HPDE6-E6E7 (cell line): Measurements from ENCODE around the gene MLLT1.

Source experiments
- DNase-seq: peaks from one replicate; pipeline ENCODE4 v3.0.0; 2011; ENCODE audit warnings: missing footprints; ENCODE audit errors: extremely low spot score

Gene MLLT1

GRCh38 chr19:6210721-6211600, 68.8 kb downstream of the MLLT1 start:
- no peak for DNase-seq

- DNase-seq, result no peak
These were observed 69.7 kb downstream of the MLLT1 start for GRCh38 chr19:6210091-6210490.

GRCh38 chr19:6209680-6210079, 70.1 kb downstream of the MLLT1 start:
- no peak for DNase-seq

GRCh38 chr19:6209233-6209632, 70.5 kb downstream of the MLLT1 start:
- no peak for DNase-seq

GRCh38 chr19:6204866-6205723, 74.7 kb downstream of the MLLT1 start:
- no peak for DNase-seq

- DNase-seq, result no peak
These were observed 75.6 kb downstream of the MLLT1 start for GRCh38 chr19:6204212-6204611.

- DNase-seq, result peak; percentile 100
These were observed 80.4 kb downstream of the MLLT1 start for GRCh38 chr19:6199240-6199994.

GRCh38 chr19:6198896-6199239, 80.9 kb downstream of the MLLT1 start:
- no peak for DNase-seq

- no peak for DNase-seq
These were observed 83.4 kb downstream of the MLLT1 start for GRCh38 chr19:6196361-6196760.

- no peak for DNase-seq
These were observed 91.0 kb downstream of the MLLT1 start for GRCh38 chr19:6188811-6189210.

GRCh38 chr19:6187374-6187773, 92.4 kb downstream of the MLLT1 start:
- no peak for DNase-seq

- no peak for DNase-seq
These were observed 93.6 kb downstream of the MLLT1 start for GRCh38 chr19:6185835-6186834.

- no peak for DNase-seq
These were observed 94.5 kb downstream of the MLLT1 start for GRCh38 chr19:6185093-6185834.

GRCh38 chr19:6181119-6181518, 98.7 kb downstream of the MLLT1 start:
- DNase-seq, result no peak

GRCh38 chr19:6173190-6173589, 106.6 kb downstream of the MLLT1 start:
- no peak for DNase-seq

GRCh38 chr19:6172074-6172863, 107.5 kb downstream of the MLLT1 start:
- DNase-seq, result no peak

- no peak for DNase-seq
These were observed 112.7 kb downstream of the MLLT1 start for GRCh38 chr19:6167115-6167514.

- no peak for DNase-seq
These were observed 114.8 kb downstream of the MLLT1 start for GRCh38 chr19:6164906-6165531.
